Medulla oblongata (tissue), 1 donor: ENCODE data around the gene CAPZA1.
A peak's percentile ranks its signal among the peaks of the same experiment; 100 is the strongest.

Source experiments
- DNase-seq: peaks from one replicate; pipeline ENCODE4 v3.0.0-alpha.2; 2015; ENCODE audit errors: extremely low spot score

The CAPZA1 gene

DNA sequence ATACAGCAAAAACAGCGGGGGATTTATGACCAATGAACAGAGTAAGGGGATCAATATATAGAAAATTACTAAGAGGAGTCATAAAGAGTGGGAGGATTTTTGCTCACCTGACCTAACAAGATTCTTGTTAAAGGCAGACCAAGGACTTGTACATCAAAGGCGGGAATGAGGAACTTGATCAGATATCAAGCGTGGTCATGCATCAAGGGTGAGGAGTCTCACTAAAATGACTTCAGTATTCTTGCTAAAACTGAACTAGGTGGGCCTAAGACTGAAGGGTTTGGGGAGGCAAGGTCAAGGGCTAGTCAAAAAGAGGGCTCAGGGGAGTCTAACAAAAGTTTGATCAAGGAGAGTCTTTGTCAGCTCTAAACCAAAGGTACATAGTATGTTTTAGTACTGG is 56.9 kb downstream of the CAPZA1 start:
- DNase-seq: no peak

DNA sequence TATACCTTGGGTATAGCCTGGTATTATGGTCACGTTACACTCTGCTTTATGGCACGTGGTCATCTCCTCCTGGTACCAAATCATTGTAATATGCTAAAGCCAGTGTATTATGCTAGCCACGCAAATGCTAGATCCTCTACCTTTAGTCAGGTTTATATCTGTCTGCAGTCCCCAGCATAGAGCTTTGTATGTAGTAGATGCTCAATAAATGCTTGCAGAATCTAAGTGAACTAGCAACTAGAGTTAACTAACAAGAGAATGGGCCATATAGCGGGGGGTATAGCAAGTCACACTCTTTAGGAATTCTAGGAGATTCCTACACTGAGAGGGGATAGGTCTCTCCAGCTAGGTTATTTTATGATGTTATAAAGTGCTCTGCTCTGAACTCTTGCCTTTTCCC is 57.9 kb downstream of the CAPZA1 start:
- DNase-seq: no peak

- DNase-seq: no peak
Measured at GRCh38 chr1:112678605-112679004, 59.0 kb downstream of the CAPZA1 start.

DNA sequence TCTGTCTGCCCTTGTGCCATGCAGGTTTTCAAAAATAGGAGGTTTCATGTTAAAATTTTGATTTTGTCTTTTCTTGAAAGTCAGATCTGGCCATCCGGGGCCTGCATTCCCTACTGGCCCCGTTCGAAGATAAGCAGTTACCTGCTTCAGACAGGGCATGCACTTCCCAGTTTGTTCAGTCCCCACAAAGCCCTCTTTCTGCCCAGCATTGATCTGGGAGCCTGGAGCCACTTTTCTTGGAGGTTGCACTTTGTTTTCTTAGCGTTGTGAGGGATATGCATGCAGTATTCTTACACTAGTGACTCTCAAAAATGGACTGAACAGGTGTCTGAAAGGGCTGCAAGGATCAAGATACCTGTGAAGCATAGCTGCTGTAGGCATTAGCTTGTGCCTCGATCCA is 66.3 kb downstream of the CAPZA1 start:
- no peak for DNase-seq

DNA sequence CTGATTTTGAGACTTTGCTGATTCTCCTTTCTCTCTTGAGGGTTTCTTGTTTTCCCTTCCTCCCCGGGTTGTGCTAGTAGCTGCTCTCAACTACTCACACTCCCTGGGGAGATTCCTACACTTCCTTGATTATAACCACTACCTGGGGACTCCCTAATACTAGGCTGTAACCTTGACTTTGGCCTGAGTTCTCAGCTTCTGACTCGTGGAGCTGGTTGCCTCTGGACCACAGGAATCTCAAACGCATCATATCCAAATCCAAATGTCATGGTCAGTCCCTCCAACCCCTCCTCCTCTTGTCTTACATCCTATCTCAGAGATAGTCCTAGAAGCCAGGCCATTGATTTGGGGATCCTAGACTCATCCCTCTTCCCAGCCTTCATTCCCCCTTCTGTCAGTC is 66.8 kb downstream of the CAPZA1 start:
- no peak for DNase-seq

DNA sequence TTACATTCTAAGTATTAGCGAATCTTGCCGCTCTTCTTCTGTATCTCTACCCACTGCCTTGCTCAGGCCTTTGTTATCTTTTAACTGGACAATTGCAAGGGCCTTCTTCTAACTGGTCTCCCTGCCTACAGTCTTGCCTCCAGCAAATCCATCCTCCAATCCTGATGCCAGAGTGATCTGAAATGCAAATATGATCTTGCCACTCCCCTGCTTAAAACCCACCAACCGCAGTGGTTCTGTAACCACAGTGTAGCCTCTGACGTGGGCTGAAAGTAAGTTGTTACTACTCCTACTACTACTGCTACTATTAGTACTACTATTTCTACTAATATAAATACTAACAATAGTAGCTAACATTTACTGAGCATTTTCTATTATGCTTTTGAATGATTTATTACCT is 67.2 kb downstream of the CAPZA1 start:
- DNase-seq: no peak

- no peak for DNase-seq
Measured at GRCh38 chr1:112687361-112687760, 67.7 kb downstream of the CAPZA1 start.

DNA sequence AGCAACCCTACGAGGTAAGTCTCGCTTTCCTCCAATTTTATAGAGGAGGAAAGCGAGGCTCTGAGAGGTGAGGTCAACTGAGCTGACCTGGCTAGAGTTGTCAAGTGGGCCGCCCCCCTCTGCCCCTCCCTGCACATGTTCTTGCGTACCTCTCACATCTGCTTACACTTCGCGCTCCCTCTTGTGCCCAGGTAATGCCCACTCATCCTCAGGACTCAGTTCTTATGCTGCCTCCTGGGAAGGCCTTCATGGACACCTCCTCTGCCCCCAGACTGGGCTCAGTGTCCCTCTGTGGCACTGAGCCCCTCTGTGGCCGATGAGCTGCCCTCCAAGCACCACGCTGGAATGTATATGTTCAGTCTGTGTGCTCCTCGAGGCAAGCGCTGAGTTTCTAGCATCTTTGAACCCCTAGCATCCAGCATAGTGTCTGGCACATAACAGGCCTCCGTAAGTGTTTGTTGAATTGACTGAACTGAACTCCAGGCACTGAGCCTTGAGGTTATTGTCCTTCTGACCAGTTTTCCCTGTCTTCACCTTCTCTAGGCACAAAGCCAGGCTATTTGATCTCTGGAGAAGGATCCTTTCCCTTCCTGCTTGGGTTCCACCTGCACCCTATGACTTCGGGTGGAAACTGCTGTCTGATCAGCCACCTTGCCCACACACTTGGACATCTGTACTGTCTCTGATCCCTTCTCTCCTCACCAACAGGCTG is 68.3 kb downstream of the CAPZA1 start:
- no peak for DNase-seq

- DNase-seq: no peak
Measured at GRCh38 chr1:112688781-112689193, 69.2 kb downstream of the CAPZA1 start.

DNA sequence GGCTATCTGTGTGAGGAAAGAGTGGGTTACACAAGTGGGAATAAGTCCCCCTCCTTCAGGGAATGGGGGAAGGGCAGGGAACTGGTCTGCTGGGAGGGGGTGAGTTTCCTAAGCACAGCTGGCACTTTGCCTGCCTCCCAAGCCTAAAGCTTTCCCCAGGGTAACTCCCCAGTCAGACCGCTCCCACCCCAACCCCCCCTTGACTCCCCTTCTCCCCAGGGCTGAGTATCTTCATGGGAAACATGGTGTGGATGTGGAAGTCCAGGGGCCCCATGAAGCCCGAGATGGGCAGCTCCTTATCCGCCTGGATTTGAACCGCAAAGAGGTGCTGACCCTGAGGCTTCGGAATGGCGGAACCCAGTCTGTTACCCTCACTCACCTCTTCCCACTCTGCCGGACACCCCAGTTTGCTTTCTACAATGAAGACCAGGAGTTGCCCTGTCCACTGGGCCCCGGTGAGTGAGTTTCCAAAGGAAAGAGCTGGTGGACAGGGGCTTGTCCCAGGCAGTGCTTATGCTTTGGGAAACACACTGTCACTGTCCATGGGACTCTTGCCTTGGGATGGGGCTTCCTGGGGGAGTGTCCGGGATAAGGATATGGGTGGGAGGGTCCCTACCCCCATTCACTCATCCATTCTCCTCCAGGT is 69.7 kb downstream of the CAPZA1 start:
- DNase-seq: no peak

- DNase-seq: no peak
Measured at GRCh38 chr1:112689842-112690237, 70.2 kb downstream of the CAPZA1 start.

- no peak for DNase-seq
Measured at GRCh38 chr1:112692681-112693080, 73.0 kb downstream of the CAPZA1 start.

DNA sequence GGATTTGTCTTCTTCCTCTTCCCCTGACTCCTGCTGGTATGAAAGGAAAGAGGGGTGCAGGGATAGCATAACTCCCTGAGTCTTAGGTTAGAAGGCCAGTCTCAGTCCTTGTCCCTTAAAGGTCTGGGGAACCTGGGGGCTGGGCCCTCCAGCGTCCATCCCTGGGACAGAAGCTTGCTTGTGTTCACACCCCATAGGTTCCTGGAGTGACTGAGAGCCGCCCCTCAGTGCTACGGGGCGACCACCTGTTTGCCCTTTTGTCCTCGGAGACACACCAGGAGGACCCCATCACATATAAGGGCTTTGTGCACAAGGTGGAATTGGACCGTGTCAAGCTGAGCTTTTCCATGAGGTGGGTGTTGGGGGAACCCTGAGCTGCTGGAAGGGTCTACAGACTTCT is 74.2 kb downstream of the CAPZA1 start:
- DNase-seq: no peak

- no peak for DNase-seq
Measured at GRCh38 chr1:112694363-112694929, 74.8 kb downstream of the CAPZA1 start.

DNA sequence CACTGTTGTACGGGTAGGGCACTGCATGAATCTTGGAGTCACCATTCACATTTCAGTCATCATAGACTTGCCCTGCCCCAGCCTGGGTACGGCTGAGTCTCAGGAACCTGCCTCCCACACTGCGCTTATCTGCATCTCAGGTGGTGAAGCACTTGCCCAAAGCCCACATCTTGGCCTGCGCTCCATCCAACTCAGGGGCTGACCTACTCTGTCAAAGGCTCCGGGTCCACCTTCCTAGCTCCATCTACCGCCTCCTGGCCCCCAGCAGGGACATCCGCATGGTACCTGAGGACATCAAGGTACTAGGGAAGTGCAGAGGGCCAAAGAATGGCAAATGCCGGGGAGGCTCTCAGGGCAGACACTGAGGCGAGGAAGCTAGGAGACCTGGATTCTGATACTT is 75.6 kb downstream of the CAPZA1 start:
- no peak for DNase-seq

- no peak for DNase-seq
Measured at GRCh38 chr1:112696578-112697314, 77.1 kb downstream of the CAPZA1 start.

- no peak for DNase-seq
Measured at GRCh38 chr1:112697781-112698201, 78.2 kb downstream of the CAPZA1 start.

DNA sequence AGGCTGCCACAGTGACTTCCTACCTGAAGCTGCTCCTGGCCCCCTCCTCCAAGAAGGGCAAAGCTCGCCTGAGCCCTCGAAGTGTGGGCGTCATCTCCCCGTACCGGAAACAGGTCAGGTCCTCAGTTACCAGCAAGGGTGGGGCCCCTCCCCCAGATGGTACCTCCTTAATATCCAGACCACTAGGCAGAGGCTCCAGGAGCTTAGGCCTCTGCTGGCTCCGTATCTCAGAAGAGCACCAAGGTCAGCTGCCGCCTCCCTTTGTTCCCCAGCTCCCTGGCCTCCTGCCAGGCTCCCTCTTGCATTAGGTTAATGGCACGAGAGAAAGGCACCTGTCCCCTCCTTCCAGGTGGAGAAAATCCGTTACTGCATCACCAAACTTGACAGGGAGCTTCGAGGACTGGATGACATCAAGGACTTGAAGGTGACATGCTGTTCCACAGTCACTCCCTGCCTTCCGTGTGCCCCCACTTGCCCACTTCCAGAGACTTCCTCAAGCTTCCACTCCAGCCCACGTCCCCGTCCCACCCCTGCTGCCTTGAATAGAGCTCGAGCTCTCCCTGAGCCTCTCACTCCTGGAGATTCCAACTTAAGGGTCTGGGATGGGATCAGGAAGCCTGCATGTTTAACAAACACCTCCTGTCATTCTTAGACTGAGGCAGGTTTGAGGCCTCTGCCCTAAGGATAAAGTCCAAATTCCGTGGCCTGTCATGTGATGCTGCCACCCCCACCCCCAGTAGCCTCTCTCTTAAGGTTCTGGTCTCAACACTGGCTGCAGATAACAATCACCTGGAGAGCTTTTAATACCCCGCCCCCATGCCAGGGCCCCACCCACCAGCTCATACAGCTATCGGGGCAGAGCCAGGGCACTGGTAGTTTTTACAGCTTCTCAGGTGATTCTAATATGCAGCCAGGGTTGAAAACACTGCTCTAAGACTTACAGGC is 79.0 kb downstream of the CAPZA1 start:
- DNase-seq: no peak

- DNase-seq: no peak
Measured at GRCh38 chr1:112699425-112700144, 80.0 kb downstream of the CAPZA1 start.

- DNase-seq: peak; percentile 98
Measured at GRCh38 chr1:112700290-112701226, 80.9 kb downstream of the CAPZA1 start.
